GM23248 (cell line): ENCODE results near the gene PARD3B.

Experiments
- EZH2 ChIP-seq: fragments of 200-600 bp; sonication (generic); IDR thresholded peaks from 2 replicates; pipeline ENCODE4 v1.6.1; 2018; ENCODE audit warnings: antibody characterized with exemption, mild to moderate bottlenecking; ENCODE audit not compliant: insufficient read depth, poor library complexity, severe bottlenecking
- EZH2phosphoT487 ChIP-seq: fragments of 200-600 bp; sonication (generic); IDR thresholded peaks from 2 replicates; pipeline ENCODE4 v1.6.1; 2018; ENCODE audit warnings: antibody characterized with exemption, moderate library complexity, mild to moderate bottlenecking, low read depth; ENCODE audit not compliant: insufficient read depth

DNA sequence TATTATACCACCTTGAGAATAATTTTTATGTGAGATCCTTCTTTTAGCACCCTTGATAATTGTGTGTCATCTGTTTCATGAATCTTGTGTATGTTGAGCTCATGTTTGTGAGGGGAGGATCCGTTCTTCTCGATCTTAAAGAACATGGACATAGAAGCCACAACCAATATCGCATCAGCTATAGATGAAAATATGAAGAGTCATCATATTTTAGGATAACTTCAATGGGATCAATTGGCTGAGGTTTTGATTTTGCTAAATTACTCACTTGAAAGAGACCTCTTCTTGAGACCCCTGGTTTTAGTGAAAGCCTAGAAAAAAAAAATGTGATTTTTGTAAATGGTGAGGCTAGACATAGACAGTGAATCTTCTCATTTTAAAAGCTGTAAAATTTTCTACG lies 751.7 kb downstream of the PARD3B start:
- no peak for TF ChIP-seq EZH2phosphoT487
- TF ChIP-seq EZH2: no peak
